ENCODE measurements around the gene BLID.

DNA sequence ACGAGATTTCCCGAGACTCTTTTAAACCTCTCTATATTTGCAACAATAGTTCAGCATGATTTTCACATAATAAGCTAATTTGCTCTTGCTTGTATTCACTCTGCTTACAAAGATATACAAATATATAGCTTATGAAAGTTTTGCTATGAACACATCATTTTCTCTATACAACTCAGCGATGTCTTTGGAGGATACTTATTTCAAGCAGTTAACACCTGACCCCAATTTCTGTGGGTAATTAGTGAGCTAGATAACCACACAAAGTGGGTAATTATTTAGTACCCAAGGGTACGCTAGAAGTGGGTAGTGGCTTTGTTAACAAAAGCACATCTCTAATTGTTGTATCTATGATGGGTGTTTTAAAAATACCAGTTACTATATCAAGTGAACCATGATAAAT, 12.3 kb downstream of the BLID start:
- TF ChIP-seq ZNF384 (IDR thresholded peaks at IDR 0.05) (no peak), SUZ12 (IDR thresholded peaks at IDR 0.05) (no peak), SP1 (IDR thresholded peaks at IDR 0.05) (no peak)
